GM10266 (cell line): Measurements from ENCODE around the gene CEACAM1.

Experiments
- DNase-seq: peaks from one replicate; pipeline ENCODE4 v3.0.0; 2012; ENCODE audit errors: extremely low spot score
- CTCF ChIP-seq: IDR thresholded peaks from 2 replicates; pipeline ENCODE4 v1.5.1; 2012; ENCODE audit warnings: mild to moderate bottlenecking, low read depth; ENCODE audit not compliant: control insufficient read depth, insufficient read depth; ENCODE audit errors: missing control alignments

The CEACAM1 gene

GRCh38 chr19:42528354-42529247 lies at the start of gene CEACAM1:
Gene CEACAM1 (minus strand): TSS chr19:42528481. CDS start chr19:42528374, 107 bp downstream.
- DNase-seq, result peak; percentile 62
- TF ChIP-seq CTCF, result no peak

GRCh38 chr19:42577016-42577415 lies 48.7 kb upstream of the CEACAM1 start:
- no peak for DNase-seq
- TF ChIP-seq CTCF, result no peak

- no peak for DNase-seq
Measured at GRCh38 chr19:42576241-42576640, 48.0 kb upstream of the CEACAM1 start.

GRCh38 chr19:42573642-42574041 lies 45.4 kb upstream of the CEACAM1 start:
- DNase-seq, result no peak
- TF ChIP-seq CTCF, result no peak

More at GRCh38 chr19:42576241-42576640, 48.0 kb upstream of the CEACAM1 start:
- no peak for TF ChIP-seq CTCF

- no peak for DNase-seq
- no peak for TF ChIP-seq CTCF
Measured at GRCh38 chr19:42571116-42571515, 42.8 kb upstream of the CEACAM1 start.

- TF ChIP-seq CTCF, result no peak
- DNase-seq, result no peak
Measured at GRCh38 chr19:42569193-42569592, 40.9 kb upstream of the CEACAM1 start.

- no peak for DNase-seq
- TF ChIP-seq CTCF, result no peak
Measured at GRCh38 chr19:42568006-42568405, 39.7 kb upstream of the CEACAM1 start.
